Mononuclear cell (primary cell): ENCODE results near the gene SERINC5. TPM values are rescaled to one million over a fixed set of nuclear protein-coding genes. Genes with fewer than 3 reads are reported as not detected.
A peak's percentile ranks its signal among the peaks of the same experiment; 100 is the strongest.
"Not testable (repeated sequence)": the region's sequence is repeated elsewhere in the genome, so short reads cannot be mapped to it uniquely, and the experiment has no call there.

Experiments
- H3K27me3 ChIP-seq: 2 replicates; pipeline ENCODE4 v1.6.0; 2011; ENCODE audit warnings: low read length, control low read depth; ENCODE audit not compliant: insufficient read depth
- H3K4me1 ChIP-seq: 2 replicates; pipeline ENCODE4 v1.5.1; 2011; ENCODE audit warnings: mild to moderate bottlenecking, low read length, control low read depth; ENCODE audit not compliant: insufficient read depth
- H3K4me3 ChIP-seq: 2 replicates; pipeline ENCODE4 v1.5.1; 2011; ENCODE audit warnings: mild to moderate bottlenecking, low read length, moderate library complexity
- H3K9me3 ChIP-seq: 2 replicates; pipeline ENCODE4 v1.5.1; 2011; ENCODE audit warnings: low read depth, mild to moderate bottlenecking, control low read depth, low read length
- total RNA-seq: library from RNA; depleted of rRNA; stranded (reverse); fragments of >200 nt; gene quantifications from one replicate; pipeline ENCODE4 v1.2.3, GENCODE V29; 2012

Gene SERINC5
- total RNA-seq, 1 donor, result 70.2 TPM

GRCh38 chr5:80160242-80160641 is 95.6 kb downstream of the SERINC5 start:
- Histone ChIP-seq H3K4me3 (no peak overlapping the region), H3K4me1 (no peaks in the 10 kb centered on the region), H3K9me3 (no peaks in the 10 kb centered on the region), H3K27me3 (no peaks in the 10 kb centered on the region)

DNA sequence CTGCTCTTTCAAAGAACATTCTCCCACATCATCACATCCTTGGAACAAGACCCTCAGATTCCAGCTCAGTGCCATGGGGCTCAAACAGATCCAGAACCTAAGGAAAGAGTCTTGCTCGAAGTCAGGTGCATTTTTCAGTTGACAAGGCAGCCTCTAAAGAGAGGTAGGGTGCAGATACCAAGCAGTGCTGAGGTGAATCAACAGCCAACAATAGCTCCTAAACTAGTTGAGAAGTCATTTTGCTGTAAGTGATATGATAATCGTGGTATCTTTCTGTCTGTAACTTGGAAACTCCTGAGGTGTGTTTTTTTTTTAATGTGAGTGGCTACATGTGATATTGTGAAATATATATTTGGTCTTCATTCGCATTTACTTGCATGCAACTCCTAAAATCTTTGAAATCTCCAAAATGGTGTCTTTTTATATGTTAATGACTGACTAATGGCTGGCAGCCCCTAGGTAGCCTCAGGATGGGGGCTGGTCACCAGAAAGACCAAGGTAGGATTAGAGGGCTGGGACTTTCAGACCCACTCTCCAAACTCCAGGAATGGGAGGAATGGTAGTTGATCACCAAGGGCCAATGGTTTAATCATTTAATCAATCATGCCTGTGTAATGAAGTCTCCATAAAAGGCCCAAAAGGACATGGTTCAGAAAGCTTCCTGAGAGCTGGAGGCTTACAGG is 96.6 kb downstream of the SERINC5 start:
- Histone ChIP-seq H3K4me1 (no peaks in the 10 kb centered on the region), H3K4me3 (no peak overlapping the region), H3K27me3 (no peaks in the 10 kb centered on the region), H3K9me3 (no peaks in the 10 kb centered on the region)

GRCh38 chr5:80156156-80156555 is 99.7 kb downstream of the SERINC5 start:
- Histone ChIP-seq H3K4me3 (no peak overlapping the region), H3K9me3 (no peaks in the 10 kb centered on the region), H3K4me1 (peaks cover 15% of the 10 kb centered on the region), H3K27me3 (no peaks in the 10 kb centered on the region)

DNA sequence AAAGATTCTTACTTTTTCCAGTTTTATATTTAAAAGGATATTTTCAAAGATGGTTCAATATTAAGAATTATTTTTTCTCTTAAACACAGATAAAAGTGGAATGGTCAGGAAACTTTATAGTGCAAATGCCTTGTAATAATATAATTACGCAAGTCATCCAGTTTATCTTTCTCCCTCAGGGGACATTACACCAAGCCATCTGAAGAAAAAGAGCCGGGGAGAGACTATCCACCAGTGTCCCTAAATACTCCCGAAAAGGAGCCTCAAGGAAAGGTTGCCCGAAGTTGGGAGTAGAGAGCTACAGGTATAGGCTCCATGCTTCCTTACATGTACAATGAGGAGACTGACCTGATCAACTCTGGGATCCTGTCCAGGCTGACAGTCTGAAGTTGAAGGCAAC is 101.1 kb downstream of the SERINC5 start:
- H3K9me3 ChIP-seq, result no peaks in the 10 kb centered on the region
- H3K27me3 ChIP-seq, result no peaks in the 10 kb centered on the region
- H3K4me1 ChIP-seq, result peaks cover 25% of the 10 kb centered on the region
- H3K4me3 ChIP-seq, result no peak overlapping the region

- H3K4me1 ChIP-seq, result peaks cover 27% of the 10 kb centered on the region
- not testable (repeated sequence) for H3K9me3 ChIP-seq, H3K4me3 ChIP-seq, H3K27me3 ChIP-seq
These were observed 101.6 kb downstream of the SERINC5 start for GRCh38 chr5:80154289-80154688.

GRCh38 chr5:80153586-80154126 is 102.2 kb downstream of the SERINC5 start:
- H3K4me3 ChIP-seq, result no peak overlapping the region
- no peaks in the 10 kb centered on the region for H3K27me3 ChIP-seq
- H3K4me1 ChIP-seq, result peaks cover 27% of the 10 kb centered on the region
- H3K9me3 ChIP-seq, result no peaks in the 10 kb centered on the region

DNA sequence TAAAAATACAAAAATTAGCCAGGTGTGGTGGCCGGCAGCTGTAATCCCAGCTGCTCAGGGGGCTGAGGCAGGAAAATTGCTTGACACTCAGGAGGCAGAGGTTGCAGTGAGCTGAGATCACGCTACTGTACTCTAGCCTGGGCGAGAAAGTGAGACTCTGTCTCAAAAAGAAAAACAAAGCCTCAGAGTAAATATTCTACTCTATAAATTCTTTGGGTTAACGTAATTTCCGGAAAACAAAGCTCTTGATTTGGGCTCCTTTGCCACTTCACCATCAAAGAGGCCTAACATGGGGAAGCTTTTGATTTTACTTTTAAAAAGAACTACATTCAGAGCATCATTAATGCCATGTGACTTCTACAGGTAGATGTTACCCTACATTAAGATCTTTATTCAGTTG is 103.1 kb downstream of the SERINC5 start:
- H3K4me1 ChIP-seq, result peaks cover 29% of the 10 kb centered on the region
- no peaks in the 10 kb centered on the region for H3K27me3 ChIP-seq

DNA sequence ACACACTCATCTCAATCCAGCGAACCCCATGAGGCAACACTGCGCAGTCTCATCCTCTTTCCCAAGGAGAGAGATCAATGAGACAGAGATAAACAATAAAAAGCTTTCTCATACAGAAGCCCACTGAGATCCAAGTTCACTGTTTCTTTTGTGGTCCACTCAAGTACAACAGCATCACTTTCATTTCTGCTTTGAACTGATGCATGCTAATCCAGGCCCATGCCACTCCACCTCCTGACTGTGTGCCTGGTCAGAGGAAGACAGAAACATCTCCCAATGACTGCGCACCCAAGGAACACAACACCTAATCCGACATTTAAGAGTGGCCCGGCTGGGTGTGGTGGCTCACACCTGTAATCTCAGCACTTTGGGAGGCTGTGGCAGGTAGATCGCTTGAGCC is 104.0 kb downstream of the SERINC5 start:
- Histone ChIP-seq H3K9me3 (no peaks in the 10 kb centered on the region), H3K4me3 (no peak overlapping the region), H3K4me1 (peaks cover 37% of the 10 kb centered on the region), H3K27me3 (no peaks in the 10 kb centered on the region)

More for the DNA sequence above, 103.1 kb downstream of the SERINC5 start:
- no peak overlapping the region for H3K4me3 ChIP-seq
- no peaks in the 10 kb centered on the region for H3K9me3 ChIP-seq

DNA sequence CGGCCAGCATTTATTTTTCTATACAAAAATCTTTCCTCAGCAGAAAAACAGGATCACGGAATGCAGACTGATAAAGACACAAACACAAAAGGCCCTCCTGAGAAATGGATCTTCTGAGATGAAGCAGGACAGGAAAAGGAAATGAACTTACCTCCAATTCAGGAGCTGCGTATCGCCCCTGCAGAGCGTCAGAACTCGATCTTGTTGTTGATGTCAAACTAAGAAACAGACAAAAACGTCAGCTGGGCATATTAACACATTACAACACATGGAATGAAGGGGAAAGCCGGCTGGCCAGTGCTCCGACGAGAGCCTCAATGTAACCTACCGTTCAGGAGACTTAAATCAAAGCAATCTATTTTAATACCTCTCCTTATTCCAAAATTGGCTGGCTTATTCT is 105.1 kb downstream of the SERINC5 start:
- Histone ChIP-seq H3K4me3 (no peak overlapping the region), H3K27me3 (no peaks in the 10 kb centered on the region), H3K9me3 (no peaks in the 10 kb centered on the region), H3K4me1 (peaks cover 49% of the 10 kb centered on the region)

- peaks cover 64% of the 10 kb centered on the region for H3K4me1 ChIP-seq
- no peak overlapping the region for H3K4me3 ChIP-seq
- H3K27me3 ChIP-seq, result no peaks in the 10 kb centered on the region
- no peaks in the 10 kb centered on the region for H3K9me3 ChIP-seq
These were observed 106.7 kb downstream of the SERINC5 start for GRCh38 chr5:80149161-80149609.

- Histone ChIP-seq H3K4me1 (peaks cover 74% of the 10 kb centered on the region), H3K4me3 (no peak overlapping the region), H3K27me3 (no peaks in the 10 kb centered on the region), H3K9me3 (no peaks in the 10 kb centered on the region)
These were observed 108.6 kb downstream of the SERINC5 start for GRCh38 chr5:80147119-80147815.

- Histone ChIP-seq H3K4me3 (peak overlapping the region; percentile 25), H3K4me1 (peaks cover 79% of the 10 kb centered on the region), H3K9me3 (no peaks in the 10 kb centered on the region), H3K27me3 (no peaks in the 10 kb centered on the region)
These were observed 109.8 kb downstream of the SERINC5 start for GRCh38 chr5:80146046-80146445.

DNA sequence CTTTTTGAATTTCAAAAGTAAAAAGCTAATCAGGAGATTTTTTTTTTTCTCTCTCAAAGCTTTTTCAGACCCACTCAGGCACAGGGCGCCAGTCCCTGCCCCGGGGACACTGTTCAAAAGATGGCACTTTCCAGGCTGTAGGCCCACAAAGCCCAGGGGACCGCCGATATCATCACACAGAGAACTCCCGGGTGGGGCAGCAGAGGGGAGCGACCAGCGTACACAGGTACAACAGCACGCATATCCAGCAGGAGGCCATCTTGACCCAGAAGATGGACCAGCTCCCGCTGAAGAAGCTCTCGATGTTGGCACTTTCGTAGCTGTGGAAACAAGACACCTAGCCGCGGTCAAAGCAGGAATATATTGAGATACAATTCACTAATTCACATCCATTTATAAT is 112.4 kb downstream of the SERINC5 start:
- no peak overlapping the region for H3K4me3 ChIP-seq
- peaks cover 87% of the 10 kb centered on the region for H3K4me1 ChIP-seq
- no peaks in the 10 kb centered on the region for H3K9me3 ChIP-seq
- no peaks in the 10 kb centered on the region for H3K27me3 ChIP-seq

- Histone ChIP-seq H3K4me3 (no peak overlapping the region), H3K27me3 (no peaks in the 10 kb centered on the region), H3K4me1 (peaks cover 92% of the 10 kb centered on the region), H3K9me3 (no peaks in the 10 kb centered on the region)
These were observed 112.9 kb downstream of the SERINC5 start for GRCh38 chr5:80142996-80143395.

DNA sequence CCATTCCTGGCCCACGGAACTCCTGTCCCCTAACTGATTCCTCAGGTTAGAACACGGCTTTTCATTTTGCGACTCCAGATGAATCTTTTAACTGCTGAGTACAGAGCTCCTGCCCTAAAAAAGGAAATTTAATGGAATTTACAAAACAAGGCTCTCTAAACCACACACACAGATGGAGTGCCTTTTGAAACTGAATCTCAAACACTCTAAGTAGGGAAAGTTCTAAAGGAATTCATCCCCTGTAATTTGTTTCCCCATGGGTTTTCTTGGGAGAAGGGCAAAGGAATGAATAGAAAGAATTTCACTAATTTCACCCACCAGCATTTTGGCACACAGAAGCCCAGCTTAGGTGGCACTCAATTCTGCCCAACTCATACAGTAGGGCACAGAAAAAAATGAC is 114.2 kb downstream of the SERINC5 start:
- Histone ChIP-seq H3K27me3 (no peaks in the 10 kb centered on the region), H3K4me3 (no peak overlapping the region), H3K9me3 (no peaks in the 10 kb centered on the region), H3K4me1 (peaks cover 93% of the 10 kb centered on the region)
